SK-N-SH (cell line): ENCODE measurements around the gene SMYD3. TPM values are rescaled to one million over a fixed set of nuclear protein-coding genes. Genes with fewer than 3 reads are reported as not detected.

Experiments used
- CTCF ChIA-PET: fragments of 300-600, 350-600 bp; formaldehyde crosslinking; extraction: SDS; loops from one replicate; lab custom pipeline; 2021; lab: Yijun Ruan, JAX
- POLR2A ChIA-PET: fragments of 350-600 bp; sonication (Branson Sonifier 250); formaldehyde crosslinking; extraction: SDS; loops from one replicate; lab custom pipeline; 2020; ENCODE audit warnings: antibody characterized with exemption, inconsistent platforms; lab: Yijun Ruan, JAX
- DNase-seq: peaks from one replicate; pipeline ENCODE4 v3.0.0; 2012
- H2AFZ ChIP-seq: fragments of 200-600 bp; sonication (generic); 2 replicates; pipeline ENCODE4 v1.8.1; 2016; ENCODE audit warnings: antibody characterized with exemption, mild to moderate bottlenecking, low read depth
- H3F3A ChIP-seq: fragments of 200-600 bp; sonication (generic); replicated peaks from 2 replicates; pipeline ENCODE3; 2016; ENCODE audit warnings: antibody characterized with exemption, mild to moderate bottlenecking; ENCODE audit not compliant: insufficient read depth
- H3K27ac ChIP-seq, 2 experiments: fragments of 200-500 bp in 1 of 2; fragments of 200-600 bp in 1 of 2; sonication (Bioruptor generic) in 1 of 2; sonication (generic), shearing (Covaris generic) in 1 of 2; 2 replicates each; pipeline versions ENCODE4 v1.5.1 to v1.6.1; 2014 to 2016; ENCODE audit warnings: low read depth in 2 of 2, inconsistent platforms in 1 of 2, low read length in 1 of 2, mild to moderate bottlenecking in 1 of 2, mixed read lengths in 1 of 2
- H3K27me3 ChIP-seq: fragments of 200-600 bp; sonication (generic), shearing (Covaris generic); 2 replicates; pipeline ENCODE4 v1.6.1; 2016; ENCODE audit warnings: mixed run types; ENCODE audit not compliant: insufficient read depth
- H3K36me3 ChIP-seq, 2 experiments: fragments of 200-500 bp in 1 of 2; fragments of 200-600 bp in 1 of 2; sonication (Bioruptor generic) in 1 of 2; sonication (generic) in 1 of 2; replicated peaks in 1 of 2; 2 replicates each; pipeline versions ENCODE3 to v1.5.1; 2014 to 2016; ENCODE audit warnings: low read length in 1 of 2, mild to moderate bottlenecking in 1 of 2; ENCODE audit not compliant: insufficient read depth in 2 of 2, control insufficient read depth in 1 of 2
- H3K4me1 ChIP-seq, 2 experiments: fragments of 200-500 bp in 1 of 2; fragments of 200-600 bp in 1 of 2; sonication (Bioruptor generic) in 1 of 2; sonication (generic), shearing (Covaris generic) in 1 of 2; 2 replicates each; pipeline versions ENCODE4 v1.5.1 to v1.6.1; 2014 to 2016; ENCODE audit warnings: low read depth in 1 of 2, low read length in 1 of 2, mixed run types in 1 of 2; ENCODE audit not compliant: insufficient read depth in 2 of 2, control insufficient read depth in 1 of 2
- H3K4me2 ChIP-seq: fragments of 200-600 bp; sonication (generic), shearing (Covaris generic); 2 replicates; pipeline ENCODE4 v1.6.1; 2017; ENCODE audit warnings: mixed run types
- H3K4me3 ChIP-seq, 2 experiments: fragments of 200-500 bp in 1 of 2; fragments of 200-600 bp in 1 of 2; sonication (Bioruptor generic) in 1 of 2; sonication (generic), shearing (Covaris generic) in 1 of 2; 2 replicates each; pipeline versions ENCODE4 v1.5.1 to v1.8.1; 2014 to 2016; ENCODE audit warnings: low read depth in 2 of 2, inconsistent platforms in 1 of 2, low read length in 1 of 2, mild to moderate bottlenecking in 1 of 2, mixed read lengths in 1 of 2, moderate library complexity in 1 of 2
- H3K79me2 ChIP-seq: fragments of 200-600 bp; sonication (generic); 2 replicates; pipeline ENCODE4 v1.8.1; 2017; ENCODE audit warnings: mild to moderate bottlenecking; ENCODE audit not compliant: insufficient read depth
- H3K9ac ChIP-seq: fragments of 200-600 bp; sonication (generic); 2 replicates; pipeline ENCODE4 v1.6.1; 2017; ENCODE audit warnings: mixed run types
- H3K9me2 ChIP-seq: fragments of 200-600 bp; sonication (generic); 2 replicates; pipeline ENCODE4 v1.6.1; 2017; ENCODE audit warnings: mixed run types
- H3K9me3 ChIP-seq: fragments of 200-600 bp; sonication (generic); 2 replicates; pipeline ENCODE4 v1.6.1; 2017; ENCODE audit warnings: mixed run types, mild to moderate bottlenecking, moderate library complexity
- H4K20me1 ChIP-seq: fragments of 200-600 bp; sonication (generic); 2 replicates; pipeline ENCODE4 v1.6.1; 2017; ENCODE audit warnings: mild to moderate bottlenecking, mixed run types; ENCODE audit not compliant: insufficient read depth
- EZH2phosphoT487 ChIP-seq: fragments of 200-600 bp; sonication (generic); IDR thresholded peaks from 2 replicates; pipeline ENCODE4 v1.6.1; 2017; ENCODE audit warnings: low read depth, mixed run types, mild to moderate bottlenecking, antibody characterized with exemption, moderate library complexity, borderline replicate concordance
- GABPA ChIP-seq: IDR thresholded peaks from 2 replicates; pipeline ENCODE4 v1.4.0; 2012; ENCODE audit warnings: low read depth, mild to moderate bottlenecking
- GATA2 ChIP-seq: sonication (generic); formaldehyde crosslinking; IDR thresholded peaks from 2 replicates; pipeline ENCODE4 v1.5.0; 2020; ENCODE audit warnings: mild to moderate bottlenecking, missing genetic modification reagents
- MXI1 ChIP-seq: IDR thresholded peaks from 2 replicates; pipeline ENCODE4 v1.6.1; 2012; ENCODE audit warnings: mild to moderate bottlenecking, low read depth, low read length, improper control_type of control experiment
- NFIC ChIP-seq: IDR thresholded peaks from 2 replicates; pipeline ENCODE4 v1.4.0; 2012; ENCODE audit warnings: borderline replicate concordance
- RAD21 ChIP-seq: IDR thresholded peaks from 2 replicates; pipeline ENCODE4 v1.6.1; 2012; ENCODE audit warnings: mild to moderate bottlenecking, low read length
- RFX5 ChIP-seq: IDR thresholded peaks from 2 replicates; pipeline ENCODE4 v1.6.1; 2012; ENCODE audit warnings: mild to moderate bottlenecking, improper control_type of control experiment, low read length
- SMC3 ChIP-seq: IDR thresholded peaks from 2 replicates; pipeline ENCODE4 v1.6.1; 2012; ENCODE audit warnings: low read depth, low read length, improper control_type of control experiment
- TAF1 ChIP-seq: IDR thresholded peaks from 2 replicates; pipeline ENCODE4 v1.6.1; 2012; ENCODE audit warnings: low read depth, mild to moderate bottlenecking, low read length, moderate library complexity, borderline replicate concordance
- WGBS: methylation state at CpG from one replicate; pipeline ENCODE4 v1.1.6; 2017; ENCODE audit warnings: low lambda C conversion rate; 5-methylcytosine and 5-hydroxymethylcytosine counted together
- polyA plus RNA-seq, 3 experiments: library from polyadenylated mRNA; depleted of rRNA; stranded (reverse); fragments of >200 nt; gene quantifications; 2 replicates each; pipeline ENCODE4 v1.2.3, GENCODE V29; 2012
- TF ChIP-seq, protein P1 (sequence below): IDR thresholded peaks from 2 replicates; pipeline ENCODE4 v1.4.0; 2012; ENCODE audit warnings: low read depth, borderline replicate concordance
- TF ChIP-seq, protein P2 (sequence below): fragments of 150-350 bp; IDR thresholded peaks from 2 replicates; pipeline ENCODE4 v1.6.1; 2016; ENCODE audit warnings: mild to moderate bottlenecking, low read depth, low read length
- TF ChIP-seq, protein P3 (sequence below): IDR thresholded peaks from 2 replicates; pipeline ENCODE4 v1.6.1; 2012; ENCODE audit warnings: mild to moderate bottlenecking, low read depth, low read length, moderate library complexity

SMYD3 gene
- polyA plus RNA-seq, 1 of the 3 experiments (the other 2 are of a cell fraction) = 31.4 TPM

DNA sequence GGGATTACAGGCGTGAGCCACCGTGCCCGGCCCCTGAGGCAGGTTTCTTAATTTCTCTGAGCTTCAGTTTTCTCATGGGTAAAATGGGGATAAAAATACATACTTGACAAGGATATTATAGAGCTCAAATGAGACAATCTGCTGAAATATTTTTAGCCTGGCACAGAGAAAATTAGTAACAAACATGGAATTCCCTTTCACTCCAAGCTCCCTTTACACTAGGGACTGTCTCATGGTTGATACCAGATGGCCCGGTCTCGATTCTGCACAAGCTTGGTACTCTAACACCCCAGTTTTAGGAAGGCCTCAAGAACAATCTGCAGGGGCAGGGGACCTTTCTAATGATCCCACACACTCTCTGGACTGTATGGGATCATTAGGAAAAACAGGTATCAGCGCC, 671.7 kb downstream of the SMYD3 start:
- H3K9me2 ChIP-seq = no peaks in the 10 kb centered on the region
- ChIA-PET CTCF (no interaction called here), POLR2A (no interaction called here)
- WGBS = 95% methylated on average over 6 of the region's 6 CpGs
- no peak overlapping the region for H3K4me2 ChIP-seq
- no peak overlapping the region for H2AFZ ChIP-seq
- no peak for DNase-seq
- no peaks in the 10 kb centered on the region for H3K27me3 ChIP-seq
- no peaks in the 10 kb centered on the region for H4K20me1 ChIP-seq
- no peak overlapping the region; a peak in 1 of 4 replicates for H3K27ac ChIP-seq
- H3K4me3 ChIP-seq = no peak overlapping the region
- H3K9me3 ChIP-seq = no peaks in the 10 kb centered on the region
- H3K79me2 ChIP-seq = no peaks in the 10 kb centered on the region
- H3K9ac ChIP-seq = no peak overlapping the region
- no peaks in the 10 kb centered on the region for H3F3A ChIP-seq
- H3K36me3 ChIP-seq = peaks cover 5% of the 10 kb centered on the region in 2 experiments
- H3K4me1 ChIP-seq = peaks cover 5 to 11% of the 10 kb centered on the region in 2 experiments; a peak in 3 of 4 replicates
- no peak for TF ChIP-seq NFIC

DNA sequence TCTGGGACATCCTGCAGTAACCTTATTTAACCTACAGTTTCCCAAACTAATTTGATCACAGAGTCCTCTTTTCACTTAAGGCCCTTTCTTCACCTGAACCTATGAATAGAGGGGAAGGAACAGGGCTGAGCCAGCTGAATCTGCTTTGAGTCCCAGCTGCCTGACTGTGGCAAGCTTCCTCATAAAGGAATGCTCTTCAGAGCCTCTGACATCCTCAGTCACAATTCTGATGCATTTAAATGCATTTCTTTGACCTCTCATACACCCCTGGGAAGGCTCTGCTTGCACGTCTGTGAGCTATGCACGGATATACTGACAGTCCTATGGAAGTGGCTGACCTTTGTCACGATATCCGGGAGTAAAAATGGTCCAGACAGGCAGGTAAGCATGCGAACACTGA, 673.1 kb downstream of the SMYD3 start:
- ChIA-PET CTCF (interaction anchor here (1.0 kb wide), 1 partner anchor 23 kb away, joined by 3 read pairs; no protein-coding TSS in a partner anchor), POLR2A (no interaction called here)
- 95% methylated on average over 5 of the region's 5 CpGs for WGBS
- DNase-seq = no peak
- Histone ChIP-seq H3K4me3 (no peak overlapping the region), H4K20me1 (no peaks in the 10 kb centered on the region), H3K4me2 (no peak overlapping the region), H3K36me3 (peaks cover 5 to 11% of the 10 kb centered on the region in 2 experiments), H3K27me3 (no peaks in the 10 kb centered on the region), H3K9ac (no peak overlapping the region), H3K9me2 (no peaks in the 10 kb centered on the region), H3K9me3 (no peaks in the 10 kb centered on the region), H2AFZ (no peak overlapping the region), H3K27ac (no peak overlapping the region; a peak in 1 of 4 replicates), H3F3A (no peaks in the 10 kb centered on the region), H3K4me1 (peaks cover 5 to 11% of the 10 kb centered on the region in 2 experiments; a peak in 3 of 4 replicates), H3K79me2 (no peaks in the 10 kb centered on the region)
- TF ChIP-seq, protein P1, sequence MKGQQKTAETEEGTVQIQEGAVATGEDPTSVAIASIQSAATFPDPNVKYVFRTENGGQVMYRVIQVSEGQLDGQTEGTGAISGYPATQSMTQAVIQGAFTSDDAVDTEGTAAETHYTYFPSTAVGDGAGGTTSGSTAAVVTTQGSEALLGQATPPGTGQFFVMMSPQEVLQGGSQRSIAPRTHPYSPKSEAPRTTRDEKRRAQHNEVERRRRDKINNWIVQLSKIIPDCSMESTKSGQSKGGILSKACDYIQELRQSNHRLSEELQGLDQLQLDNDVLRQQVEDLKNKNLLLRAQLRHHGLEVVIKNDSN = no peak
- TF ChIP-seq RFX5 (no peak), EZH2phosphoT487 (no peak), GABPA (no peak), MXI1 (no peak), TAF1 (no peak)

DNA sequence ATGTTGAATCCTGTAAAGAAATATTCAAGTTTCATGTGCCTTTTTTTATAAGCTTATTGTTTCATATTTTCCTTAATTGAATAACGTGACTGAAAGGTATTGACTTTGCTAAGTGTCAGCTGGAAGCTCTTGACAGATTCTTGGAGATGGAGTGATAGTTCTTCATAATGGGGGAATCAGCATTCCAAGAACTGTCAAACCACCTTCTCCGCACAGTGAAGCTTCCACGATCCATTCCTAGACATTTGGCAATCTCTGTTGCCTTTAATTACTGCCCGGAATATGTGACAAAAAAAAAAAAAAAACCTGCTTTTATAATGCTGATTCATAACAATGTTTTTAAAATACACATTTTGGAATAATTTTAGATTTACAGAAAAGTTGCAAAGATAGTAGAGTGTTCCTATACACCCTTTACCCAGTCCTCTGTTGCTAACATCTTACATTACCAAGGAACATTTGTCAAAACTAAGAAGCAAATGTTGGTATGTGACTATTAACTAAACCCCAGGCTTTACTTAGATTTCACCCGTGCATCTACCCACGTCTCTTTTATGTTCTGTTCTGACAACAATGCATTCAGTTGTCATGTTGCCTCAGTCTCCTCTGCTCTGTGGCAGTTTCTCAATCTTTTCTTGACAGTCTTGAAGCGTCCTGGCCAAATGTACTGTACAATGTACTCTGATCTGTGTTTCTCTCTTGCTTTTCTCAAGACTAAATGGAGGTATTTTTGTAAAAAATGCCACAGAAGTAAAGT, 674.1 kb downstream of the SMYD3 start:
- Histone ChIP-seq H3K9ac (no peak overlapping the region), H3F3A (no peaks in the 10 kb centered on the region), H3K9me2 (no peaks in the 10 kb centered on the region), H4K20me1 (no peaks in the 10 kb centered on the region), H3K27ac (no peak overlapping the region), H3K4me2 (no peak overlapping the region), H3K36me3 (peaks cover 5 to 11% of the 10 kb centered on the region in 2 experiments), H3K4me1 (peaks cover 5 to 8% of the 10 kb centered on the region in 2 experiments; a peak in 3 of 4 replicates), H3K9me3 (no peaks in the 10 kb centered on the region), H2AFZ (no peak overlapping the region), H3K4me3 (no peak overlapping the region), H3K27me3 (no peaks in the 10 kb centered on the region), H3K79me2 (no peaks in the 10 kb centered on the region)
- WGBS = 92% methylated on average over 7 of the region's 7 CpGs
- ChIA-PET CTCF (interaction anchor here (1.4 kb wide), 1 partner anchor 423 kb away, joined by 3 read pairs; no protein-coding TSS in a partner anchor), POLR2A (no interaction called here)
- no peak for DNase-seq
- TF ChIP-seq, protein P2, sequence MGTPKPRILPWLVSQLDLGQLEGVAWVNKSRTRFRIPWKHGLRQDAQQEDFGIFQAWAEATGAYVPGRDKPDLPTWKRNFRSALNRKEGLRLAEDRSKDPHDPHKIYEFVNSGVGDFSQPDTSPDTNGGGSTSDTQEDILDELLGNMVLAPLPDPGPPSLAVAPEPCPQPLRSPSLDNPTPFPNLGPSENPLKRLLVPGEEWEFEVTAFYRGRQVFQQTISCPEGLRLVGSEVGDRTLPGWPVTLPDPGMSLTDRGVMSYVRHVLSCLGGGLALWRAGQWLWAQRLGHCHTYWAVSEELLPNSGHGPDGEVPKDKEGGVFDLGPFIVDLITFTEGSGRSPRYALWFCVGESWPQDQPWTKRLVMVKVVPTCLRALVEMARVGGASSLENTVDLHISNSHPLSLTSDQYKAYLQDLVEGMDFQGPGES = no peak
- TF ChIP-seq GATA2 = no peak
- TF ChIP-seq RAD21 = no peak
- TF ChIP-seq, protein P1 = no peak
- TF ChIP-seq SMC3 = no peak
- TF ChIP-seq, protein P3, sequence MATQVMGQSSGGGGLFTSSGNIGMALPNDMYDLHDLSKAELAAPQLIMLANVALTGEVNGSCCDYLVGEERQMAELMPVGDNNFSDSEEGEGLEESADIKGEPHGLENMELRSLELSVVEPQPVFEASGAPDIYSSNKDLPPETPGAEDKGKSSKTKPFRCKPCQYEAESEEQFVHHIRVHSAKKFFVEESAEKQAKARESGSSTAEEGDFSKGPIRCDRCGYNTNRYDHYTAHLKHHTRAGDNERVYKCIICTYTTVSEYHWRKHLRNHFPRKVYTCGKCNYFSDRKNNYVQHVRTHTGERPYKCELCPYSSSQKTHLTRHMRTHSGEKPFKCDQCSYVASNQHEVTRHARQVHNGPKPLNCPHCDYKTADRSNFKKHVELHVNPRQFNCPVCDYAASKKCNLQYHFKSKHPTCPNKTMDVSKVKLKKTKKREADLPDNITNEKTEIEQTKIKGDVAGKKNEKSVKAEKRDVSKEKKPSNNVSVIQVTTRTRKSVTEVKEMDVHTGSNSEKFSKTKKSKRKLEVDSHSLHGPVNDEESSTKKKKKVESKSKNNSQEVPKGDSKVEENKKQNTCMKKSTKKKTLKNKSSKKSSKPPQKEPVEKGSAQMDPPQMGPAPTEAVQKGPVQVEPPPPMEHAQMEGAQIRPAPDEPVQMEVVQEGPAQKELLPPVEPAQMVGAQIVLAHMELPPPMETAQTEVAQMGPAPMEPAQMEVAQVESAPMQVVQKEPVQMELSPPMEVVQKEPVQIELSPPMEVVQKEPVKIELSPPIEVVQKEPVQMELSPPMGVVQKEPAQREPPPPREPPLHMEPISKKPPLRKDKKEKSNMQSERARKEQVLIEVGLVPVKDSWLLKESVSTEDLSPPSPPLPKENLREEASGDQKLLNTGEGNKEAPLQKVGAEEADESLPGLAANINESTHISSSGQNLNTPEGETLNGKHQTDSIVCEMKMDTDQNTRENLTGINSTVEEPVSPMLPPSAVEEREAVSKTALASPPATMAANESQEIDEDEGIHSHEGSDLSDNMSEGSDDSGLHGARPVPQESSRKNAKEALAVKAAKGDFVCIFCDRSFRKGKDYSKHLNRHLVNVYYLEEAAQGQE = no peak
